DND-41 (cell line): Measurements from ENCODE around the gene ADPRHL1.

Experiments used
- CTCF ChIP-seq: IDR thresholded peaks from 2 replicates; pipeline ENCODE4 v1.5.1; 2012; ENCODE audit warnings: borderline replicate concordance, low read length, moderate library complexity, mild to moderate bottlenecking; ENCODE audit not compliant: poor library complexity, severe bottlenecking; ENCODE audit errors: extremely low read depth
- EZH2 ChIP-seq: IDR thresholded peaks from 3 replicates; pipeline ENCODE4 v1.6.1; 2012; ENCODE audit warnings: borderline replicate concordance, low read depth, mild to moderate bottlenecking, moderate library complexity, low read length, inconsistent platforms; ENCODE audit not compliant: severe bottlenecking

- no peak for TF ChIP-seq CTCF
- TF ChIP-seq EZH2, result no peak
Observed at GRCh38 chr13:113485545-113485944, 32.3 kb upstream of the ADPRHL1 start.
